Activated naive CD4-positive, alpha-beta T cell treated with anti-CD3 and anti-CD28 coated beads, Interleukin-2, amount 50 U/mL, for 24 hours (primary cell): ENCODE results near the gene GPR183.

ENCODE experiments used
- H3K27ac Mint-ChIP-seq: one replicate; pipeline ENCODE4 v1.8.0; 2021; ENCODE audit warnings: mild to moderate bottlenecking, mixed read lengths
- H3K27me3 Mint-ChIP-seq: one replicate; pipeline ENCODE4 v1.8.0; 2021; ENCODE audit warnings: mixed read lengths
- H3K36me3 Mint-ChIP-seq: one replicate; pipeline ENCODE4 v1.8.0; 2021; ENCODE audit warnings: mixed read lengths
- H3K4me1 Mint-ChIP-seq: one replicate; pipeline ENCODE4 v1.8.0; 2021; ENCODE audit warnings: mixed read lengths
- H3K4me3 Mint-ChIP-seq: one replicate; pipeline ENCODE4 v1.8.0; 2021; ENCODE audit warnings: mild to moderate bottlenecking, mixed read lengths
- H3K9me3 Mint-ChIP-seq: one replicate; pipeline ENCODE4 v1.8.0; 2021; ENCODE audit warnings: mixed read lengths

Gene GPR183

GRCh38 chr13:99278843-99279242, 28.4 kb downstream of the GPR183 start:
- Mint-ChIP-seq H3K36me3 (peaks cover 7% of the 10 kb centered on the region), H3K27ac (peak overlapping the region; percentile 77), H3K9me3 (no peaks in the 10 kb centered on the region), H3K4me3 (no peak overlapping the region), H3K27me3 (no peaks in the 10 kb centered on the region), H3K4me1 (peaks cover 96% of the 10 kb centered on the region)

GRCh38 chr13:99278200-99278599, 29.0 kb downstream of the GPR183 start:
- no peaks in the 10 kb centered on the region for H3K27me3 Mint-ChIP-seq
- peaks cover 96% of the 10 kb centered on the region for H3K4me1 Mint-ChIP-seq
- H3K36me3 Mint-ChIP-seq = peaks cover 8% of the 10 kb centered on the region
- H3K27ac Mint-ChIP-seq = no peak overlapping the region
- no peak overlapping the region for H3K4me3 Mint-ChIP-seq
- no peaks in the 10 kb centered on the region for H3K9me3 Mint-ChIP-seq

GRCh38 chr13:99277629-99278028, 29.6 kb downstream of the GPR183 start:
- Mint-ChIP-seq H3K27ac (peak overlapping the region; percentile 24), H3K9me3 (no peaks in the 10 kb centered on the region), H3K27me3 (no peaks in the 10 kb centered on the region), H3K36me3 (peaks cover 12% of the 10 kb centered on the region), H3K4me1 (peaks cover 96% of the 10 kb centered on the region), H3K4me3 (no peak overlapping the region)

GRCh38 chr13:99276706-99277105, 30.5 kb downstream of the GPR183 start:
- H3K36me3 Mint-ChIP-seq = peaks cover 15% of the 10 kb centered on the region
- no peaks in the 10 kb centered on the region for H3K27me3 Mint-ChIP-seq
- H3K4me1 Mint-ChIP-seq = peaks cover 94% of the 10 kb centered on the region
- H3K27ac Mint-ChIP-seq = peak overlapping the region; percentile 76
- H3K9me3 Mint-ChIP-seq = no peaks in the 10 kb centered on the region
- H3K4me3 Mint-ChIP-seq = no peak overlapping the region

GRCh38 chr13:99275093-99275469, 32.1 kb downstream of the GPR183 start:
- no peaks in the 10 kb centered on the region for H3K27me3 Mint-ChIP-seq
- peak overlapping the region; percentile 61 for H3K27ac Mint-ChIP-seq
- peak overlapping the region; percentile 48 for H3K4me3 Mint-ChIP-seq
- H3K4me1 Mint-ChIP-seq = peaks cover 96% of the 10 kb centered on the region
- no peaks in the 10 kb centered on the region for H3K9me3 Mint-ChIP-seq
- H3K36me3 Mint-ChIP-seq = peaks cover 16% of the 10 kb centered on the region

GRCh38 chr13:99273128-99273527, 34.1 kb downstream of the GPR183 start:
- Mint-ChIP-seq H3K36me3 (peaks cover 14% of the 10 kb centered on the region), H3K27me3 (no peaks in the 10 kb centered on the region), H3K4me3 (peak overlapping the region; percentile 34), H3K4me1 (peaks cover 87% of the 10 kb centered on the region), H3K9me3 (no peaks in the 10 kb centered on the region), H3K27ac (peak overlapping the region; percentile 89)

GRCh38 chr13:99272481-99272880, 34.7 kb downstream of the GPR183 start:
- H3K4me1 Mint-ChIP-seq = peaks cover 80% of the 10 kb centered on the region
- H3K27ac Mint-ChIP-seq = peak overlapping the region; percentile 65
- H3K36me3 Mint-ChIP-seq = peaks cover 14% of the 10 kb centered on the region
- H3K27me3 Mint-ChIP-seq = no peaks in the 10 kb centered on the region
- no peaks in the 10 kb centered on the region for H3K9me3 Mint-ChIP-seq
- H3K4me3 Mint-ChIP-seq = no peak overlapping the region

- Mint-ChIP-seq H3K27me3 (no peaks in the 10 kb centered on the region), H3K27ac (peak overlapping the region; percentile 92), H3K4me1 (peaks cover 74% of the 10 kb centered on the region), H3K36me3 (peaks cover 14% of the 10 kb centered on the region), H3K4me3 (peak overlapping the region; percentile 66), H3K9me3 (no peaks in the 10 kb centered on the region)
These were observed 36.0 kb downstream of the GPR183 start for GRCh38 chr13:99271249-99271648.

- no peaks in the 10 kb centered on the region for H3K9me3 Mint-ChIP-seq
- peaks cover 16% of the 10 kb centered on the region for H3K36me3 Mint-ChIP-seq
- H3K4me1 Mint-ChIP-seq = peaks cover 71% of the 10 kb centered on the region
- H3K27me3 Mint-ChIP-seq = no peaks in the 10 kb centered on the region
- peak overlapping the region; percentile 38 for H3K4me3 Mint-ChIP-seq
- peak overlapping the region; percentile 43 for H3K27ac Mint-ChIP-seq
These were observed 36.7 kb downstream of the GPR183 start for GRCh38 chr13:99270518-99270917.

GRCh38 chr13:99269627-99270241, 37.5 kb downstream of the GPR183 start:
- Mint-ChIP-seq H3K27me3 (no peaks in the 10 kb centered on the region), H3K27ac (peak overlapping the region; percentile 51), H3K9me3 (no peaks in the 10 kb centered on the region), H3K4me3 (no peak overlapping the region), H3K4me1 (peaks cover 71% of the 10 kb centered on the region), H3K36me3 (peaks cover 14% of the 10 kb centered on the region)

- peaks cover 14% of the 10 kb centered on the region for H3K36me3 Mint-ChIP-seq
- no peaks in the 10 kb centered on the region for H3K9me3 Mint-ChIP-seq
- H3K4me1 Mint-ChIP-seq = peaks cover 71% of the 10 kb centered on the region
- no peaks in the 10 kb centered on the region for H3K27me3 Mint-ChIP-seq
- H3K4me3 Mint-ChIP-seq = no peak overlapping the region
- peak overlapping the region; percentile 76 for H3K27ac Mint-ChIP-seq
These were observed 38.4 kb downstream of the GPR183 start for GRCh38 chr13:99268822-99269221.

- Mint-ChIP-seq H3K4me3 (no peak overlapping the region), H3K36me3 (peaks cover 13% of the 10 kb centered on the region), H3K9me3 (no peaks in the 10 kb centered on the region), H3K27me3 (no peaks in the 10 kb centered on the region), H3K4me1 (peaks cover 71% of the 10 kb centered on the region), H3K27ac (peak overlapping the region; percentile 17)
These were observed 39.3 kb downstream of the GPR183 start for GRCh38 chr13:99267927-99268326.

- no peak overlapping the region for H3K27ac Mint-ChIP-seq
- no peaks in the 10 kb centered on the region for H3K27me3 Mint-ChIP-seq
- no peaks in the 10 kb centered on the region for H3K9me3 Mint-ChIP-seq
- peaks cover 70% of the 10 kb centered on the region for H3K4me1 Mint-ChIP-seq
- H3K4me3 Mint-ChIP-seq = no peak overlapping the region
- H3K36me3 Mint-ChIP-seq = peaks cover 9% of the 10 kb centered on the region
These were observed 40.4 kb downstream of the GPR183 start for GRCh38 chr13:99266827-99267226.

GRCh38 chr13:99265821-99266426, 41.3 kb downstream of the GPR183 start:
- H3K9me3 Mint-ChIP-seq = no peaks in the 10 kb centered on the region
- H3K27ac Mint-ChIP-seq = peak overlapping the region; percentile 97
- H3K27me3 Mint-ChIP-seq = no peaks in the 10 kb centered on the region
- H3K4me1 Mint-ChIP-seq = peaks cover 70% of the 10 kb centered on the region
- H3K4me3 Mint-ChIP-seq = peak overlapping the region; percentile 75
- peaks cover 5% of the 10 kb centered on the region for H3K36me3 Mint-ChIP-seq

GRCh38 chr13:99265162-99265800, 41.9 kb downstream of the GPR183 start:
- Mint-ChIP-seq H3K4me3 (peak overlapping the region; percentile 75), H3K27ac (peak overlapping the region; percentile 97), H3K9me3 (no peaks in the 10 kb centered on the region), H3K36me3 (peaks cover 5% of the 10 kb centered on the region), H3K4me1 (peaks cover 70% of the 10 kb centered on the region), H3K27me3 (no peaks in the 10 kb centered on the region)

GRCh38 chr13:99264051-99264450, 43.1 kb downstream of the GPR183 start:
- no peaks in the 10 kb centered on the region for H3K9me3 Mint-ChIP-seq
- peaks cover 5% of the 10 kb centered on the region for H3K36me3 Mint-ChIP-seq
- no peak overlapping the region for H3K4me3 Mint-ChIP-seq
- H3K27ac Mint-ChIP-seq = peak overlapping the region; percentile 87
- H3K27me3 Mint-ChIP-seq = no peaks in the 10 kb centered on the region
- peaks cover 76% of the 10 kb centered on the region for H3K4me1 Mint-ChIP-seq
